ENCODE measurements around the gene KCNK7.

The KCNK7 gene

DNA sequence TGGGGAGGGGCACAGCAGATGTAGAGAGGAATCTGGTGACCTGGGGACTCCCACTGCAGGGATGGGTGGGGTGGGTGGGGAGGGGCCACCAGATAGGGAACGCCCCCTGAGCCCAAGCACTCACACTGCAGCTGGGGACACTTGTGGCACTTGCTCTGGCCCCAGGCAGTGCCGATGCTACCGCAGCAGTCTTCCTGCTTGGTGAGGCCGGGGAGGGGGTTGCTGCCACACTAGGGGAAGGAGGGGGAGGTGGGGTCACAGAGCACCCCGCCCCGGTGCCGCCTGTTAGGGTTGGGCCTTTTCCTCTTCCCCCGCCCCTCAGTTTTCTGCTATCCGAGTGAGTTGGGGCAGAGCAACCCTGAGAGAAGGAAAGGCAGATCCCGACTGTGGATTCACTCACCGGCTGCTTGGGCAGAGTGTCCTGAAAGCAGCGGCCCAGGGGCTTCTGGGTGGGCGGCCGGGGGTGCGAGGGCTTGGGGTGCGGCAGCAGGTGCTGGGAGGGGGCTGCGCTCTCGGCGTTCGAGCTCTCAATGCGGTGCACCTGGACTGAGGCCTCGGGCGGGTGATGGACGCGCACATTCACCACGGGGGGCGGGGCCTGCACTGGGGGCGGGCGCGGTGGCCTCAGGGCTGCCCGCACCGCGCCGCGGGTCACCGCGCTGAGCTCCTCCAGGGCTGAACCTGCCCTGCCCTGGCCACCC is 42.1 kb downstream of the KCNK7 start:
- TF ChIP-seq CTCF (IDR thresholded peaks at IDR 0.05): no peak
- peaks cover 56% of the 10 kb centered on the region for H3K27me3 Mint-ChIP-seq (ENCODE audit: low read depth, poor library complexity)
- peaks cover 68% of the 10 kb centered on the region for H3K4me1 Mint-ChIP-seq
- peak; percentile 65 for DNase-seq
- H3K27ac Mint-ChIP-seq: no peak overlapping the region
- no peaks in the 10 kb centered on the region for H3K9me3 Mint-ChIP-seq
- no peak overlapping the region for H3K4me3 Mint-ChIP-seq
- H3K36me3 Mint-ChIP-seq (ENCODE audit: low read depth): peaks cover 5% of the 10 kb centered on the region

GRCh38 chr11:65552388-65552951 is 43.1 kb downstream of the KCNK7 start:
- H3K9me3 Mint-ChIP-seq: no peaks in the 10 kb centered on the region
- DNase-seq: no peak
- peaks cover 76% of the 10 kb centered on the region for H3K4me1 Mint-ChIP-seq
- H3K27me3 Mint-ChIP-seq (ENCODE audit: low read depth, poor library complexity): peaks cover 66% of the 10 kb centered on the region
- no peak for TF ChIP-seq CTCF (IDR thresholded peaks at IDR 0.05)
- H3K27ac Mint-ChIP-seq: peak overlapping the region; percentile 74
- no peak overlapping the region for H3K4me3 Mint-ChIP-seq
- H3K36me3 Mint-ChIP-seq (ENCODE audit: low read depth): peaks cover 5% of the 10 kb centered on the region

GRCh38 chr11:65551572-65552387 is 43.8 kb downstream of the KCNK7 start:
- Mint-ChIP-seq H3K27me3 (ENCODE audit: low read depth, poor library complexity) (peaks cover 73% of the 10 kb centered on the region), H3K27ac (no peak overlapping the region)

DNA sequence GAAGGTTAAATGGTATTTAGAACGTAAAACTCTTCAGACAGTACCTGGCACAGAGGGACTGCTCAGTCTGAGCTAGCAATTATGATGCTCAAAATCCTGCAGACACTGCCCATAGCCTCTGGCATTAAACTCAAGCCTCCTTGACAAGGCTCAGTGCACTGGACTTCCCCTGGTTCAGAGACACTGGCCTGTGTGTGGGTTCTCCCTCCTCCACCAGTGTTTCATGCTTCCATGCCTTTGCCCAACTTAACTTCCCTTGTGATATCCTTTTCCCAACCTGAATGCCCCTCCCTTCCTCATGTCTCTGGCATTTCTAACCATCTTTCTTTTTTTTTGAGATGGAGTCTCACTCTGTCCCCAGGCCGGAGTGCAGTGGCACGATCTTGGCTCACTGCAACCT is 46.5 kb downstream of the KCNK7 start:
- Mint-ChIP-seq H3K9me3 (no peaks in the 10 kb centered on the region), H3K4me1 (peaks cover 69% of the 10 kb centered on the region), H3K4me3 (no peak overlapping the region), H3K36me3 (ENCODE audit: low read depth) (peaks cover 5% of the 10 kb centered on the region), H3K27ac (no peak overlapping the region), H3K27me3 (ENCODE audit: low read depth, poor library complexity) (peaks cover 83% of the 10 kb centered on the region)
- no peak for DNase-seq
- TF ChIP-seq CTCF (IDR thresholded peaks at IDR 0.05): no peak

More at GRCh38 chr11:65551572-65552387, 43.8 kb downstream of the KCNK7 start:
- peaks cover 5% of the 10 kb centered on the region for H3K36me3 Mint-ChIP-seq (ENCODE audit: low read depth)
- H3K4me1 Mint-ChIP-seq: peaks cover 71% of the 10 kb centered on the region
- no peaks in the 10 kb centered on the region for H3K9me3 Mint-ChIP-seq
- H3K4me3 Mint-ChIP-seq: no peak overlapping the region
- peak; percentile 31 for TF ChIP-seq CTCF (IDR thresholded peaks at IDR 0.05)
- peak; percentile 62 for DNase-seq

GRCh38 chr11:65548395-65548794 is 47.2 kb downstream of the KCNK7 start:
- Mint-ChIP-seq H3K27me3 (ENCODE audit: low read depth, poor library complexity) (peaks cover 85% of the 10 kb centered on the region), H3K4me3 (peak overlapping the region; percentile 16), H3K27ac (no peak overlapping the region), H3K36me3 (ENCODE audit: low read depth) (peaks cover 5% of the 10 kb centered on the region), H3K4me1 (peaks cover 74% of the 10 kb centered on the region), H3K9me3 (no peaks in the 10 kb centered on the region)
- no peak for DNase-seq
- no peak for TF ChIP-seq CTCF (IDR thresholded peaks at IDR 0.05)

Measured in nephron progenitor cell (in vitro differentiated cells).